ENCODE results near the gene TRAF3IP3.

DNA sequence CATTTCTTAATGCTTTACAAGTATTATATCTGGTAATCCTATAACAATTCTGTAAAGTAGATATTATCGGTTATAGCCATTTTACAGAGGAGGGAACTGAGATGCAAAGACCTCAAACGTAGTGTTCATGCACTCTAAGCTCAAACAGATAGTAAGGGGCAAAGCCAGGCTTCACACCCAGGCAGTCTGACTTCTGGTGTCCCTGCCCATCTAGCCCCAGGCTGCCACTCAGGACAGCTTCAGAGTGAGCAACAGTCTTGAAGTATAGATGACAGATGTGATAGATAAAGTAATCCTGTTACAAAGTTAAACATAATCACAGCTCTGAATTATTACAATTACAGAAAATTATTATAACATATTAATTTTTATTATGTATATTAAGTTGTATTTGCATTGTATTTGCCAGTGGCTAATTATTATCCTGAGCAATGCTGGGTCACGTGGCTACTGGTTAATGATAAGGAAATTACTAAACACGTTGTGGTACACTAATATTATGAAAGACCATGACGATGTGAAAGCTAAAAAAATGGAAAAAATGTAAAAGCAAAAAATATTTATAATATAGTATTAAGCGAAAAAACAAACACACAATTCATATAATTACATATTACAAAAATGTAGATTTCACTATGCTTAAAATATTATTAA is 6.1 kb upstream of the TRAF3IP3 start:
- no peak for TF ChIP-seq EP300 (IDR thresholded peaks at IDR 0.05)
- TF ChIP-seq, protein P1, sequence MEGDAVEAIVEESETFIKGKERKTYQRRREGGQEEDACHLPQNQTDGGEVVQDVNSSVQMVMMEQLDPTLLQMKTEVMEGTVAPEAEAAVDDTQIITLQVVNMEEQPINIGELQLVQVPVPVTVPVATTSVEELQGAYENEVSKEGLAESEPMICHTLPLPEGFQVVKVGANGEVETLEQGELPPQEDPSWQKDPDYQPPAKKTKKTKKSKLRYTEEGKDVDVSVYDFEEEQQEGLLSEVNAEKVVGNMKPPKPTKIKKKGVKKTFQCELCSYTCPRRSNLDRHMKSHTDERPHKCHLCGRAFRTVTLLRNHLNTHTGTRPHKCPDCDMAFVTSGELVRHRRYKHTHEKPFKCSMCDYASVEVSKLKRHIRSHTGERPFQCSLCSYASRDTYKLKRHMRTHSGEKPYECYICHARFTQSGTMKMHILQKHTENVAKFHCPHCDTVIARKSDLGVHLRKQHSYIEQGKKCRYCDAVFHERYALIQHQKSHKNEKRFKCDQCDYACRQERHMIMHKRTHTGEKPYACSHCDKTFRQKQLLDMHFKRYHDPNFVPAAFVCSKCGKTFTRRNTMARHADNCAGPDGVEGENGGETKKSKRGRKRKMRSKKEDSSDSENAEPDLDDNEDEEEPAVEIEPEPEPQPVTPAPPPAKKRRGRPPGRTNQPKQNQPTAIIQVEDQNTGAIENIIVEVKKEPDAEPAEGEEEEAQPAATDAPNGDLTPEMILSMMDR (IDR thresholded peaks at IDR 0.05): no peak
- no peak for TF ChIP-seq POLR2A (IDR thresholded peaks at IDR 0.05)
- no peak for TF ChIP-seq POLR2AphosphoS5 (IDR thresholded peaks at IDR 0.05)
